Right ventricle myocardium superior (tissue), 1 donor: Measurements from ENCODE around the gene ATXN7. TPM values are rescaled to one million over a fixed set of nuclear protein-coding genes. Genes with fewer than 3 reads are reported as not detected.

Experiments used
- ATAC-seq: fragments of 200-7000 bp; cut with Tn5 transposase; one replicate; pipeline ENCODE4 v1.9.1; 2020; ENCODE audit warnings: mild to moderate bottlenecking; ENCODE audit not compliant: poor library complexity
- DNase-seq: peaks from one replicate; pipeline ENCODE4 v3.0.0-alpha.2; 2020
- intact Hi-C: fragments of 100-400 bp; cut with DNase I; formaldehyde crosslinking; loops from one replicate; pipeline ENCODE4 v1.11.2; 2022
- total RNA-seq: library from RNA; stranded (reverse); fragmentation: NEBNext Ultra II Directional; extraction: Animal tissue kit (Norgen Biotek cat#: 25700); gene quantifications from one replicate; pipeline ENCODE4 v1.2.1, GENCODE V29; 2021
- donor health status: DM: no; HTN: yes; CAD: no; lungs with severe emphysema.

Gene ATXN7
- total RNA-seq, 1 donor from 2014 or later: 13.5 TPM

DNA sequence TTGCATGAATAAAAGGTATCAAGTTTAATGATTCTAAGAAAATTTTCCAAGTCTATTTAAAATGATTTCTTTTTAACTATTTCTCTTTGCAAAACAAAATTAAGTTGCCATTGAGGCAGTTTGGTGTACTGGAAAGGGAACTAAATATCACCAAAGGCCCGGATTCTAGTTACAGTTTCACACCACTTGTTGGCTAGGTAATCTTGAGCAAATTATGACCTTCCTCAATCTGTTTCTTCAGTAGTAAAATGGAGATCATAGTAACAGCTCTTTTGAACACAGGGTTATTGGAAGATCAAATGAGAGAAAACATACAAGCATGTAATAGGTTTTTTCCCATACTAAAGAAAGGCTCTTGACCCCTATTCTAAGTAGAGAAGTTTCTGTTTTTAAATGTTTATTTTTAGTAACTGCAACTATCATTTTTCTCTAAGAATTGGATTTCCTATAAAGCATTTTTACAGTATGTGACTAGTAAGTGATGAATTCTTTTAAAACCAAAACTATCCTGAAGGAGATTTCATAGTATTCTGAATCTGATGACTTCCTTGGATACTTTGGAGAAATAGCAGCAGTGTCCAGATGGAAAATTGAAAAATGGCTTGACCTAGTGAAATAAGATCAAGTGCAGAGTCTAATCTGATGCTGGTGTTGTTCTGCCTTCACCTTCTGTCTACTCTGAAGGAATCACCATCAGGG is 32.8 kb downstream of the ATXN7 start:
- intact Hi-C loops: no loop called here
- no peak for DNase-seq

DNA sequence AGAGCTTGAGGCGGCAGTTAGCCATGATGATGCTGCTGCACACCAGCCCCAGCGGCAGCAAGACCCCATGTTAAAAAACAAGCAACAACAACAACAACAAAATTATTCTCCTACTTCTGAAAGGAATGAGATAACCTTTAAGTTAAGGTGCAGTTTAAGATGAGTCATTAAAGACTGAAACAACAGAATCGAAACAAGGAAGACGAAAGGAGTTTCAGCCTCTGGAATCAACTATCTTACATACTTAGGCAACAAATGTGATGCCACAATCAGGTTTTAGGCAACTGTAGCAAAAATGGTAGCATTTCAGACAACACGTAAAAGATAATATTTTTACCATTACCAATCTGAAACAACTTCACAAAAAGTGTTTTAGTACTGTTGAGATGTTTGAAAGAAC is 36.3 kb downstream of the ATXN7 start:
- DNase-seq (no peak), ATAC-seq (no peak)
- intact Hi-C loops: no loop called here

More for the DNA sequence above, 32.8 kb downstream of the ATXN7 start:
- ATAC-seq: no peak

DNA sequence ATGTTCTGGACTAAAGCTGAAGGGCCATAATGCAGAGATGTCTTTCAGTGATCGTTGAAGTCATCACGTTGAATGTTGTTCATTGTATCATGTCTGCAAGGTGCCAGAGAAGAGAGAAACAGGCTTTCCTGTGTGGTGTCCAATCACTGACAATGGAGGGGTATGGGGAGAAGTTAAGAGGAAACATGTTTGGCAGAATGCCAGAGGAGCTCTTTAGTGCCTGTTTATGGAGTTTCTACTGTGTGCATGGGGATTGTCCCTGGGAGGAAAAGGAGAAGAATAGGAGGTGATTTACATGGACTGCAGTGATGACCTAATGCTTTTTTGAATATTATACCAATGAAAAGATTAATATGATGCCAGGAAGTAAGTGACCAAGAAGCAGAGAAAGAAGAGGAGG is 36.8 kb downstream of the ATXN7 start:
- no peak for ATAC-seq
- intact Hi-C loops: no loop called here
- DNase-seq: no peak

DNA sequence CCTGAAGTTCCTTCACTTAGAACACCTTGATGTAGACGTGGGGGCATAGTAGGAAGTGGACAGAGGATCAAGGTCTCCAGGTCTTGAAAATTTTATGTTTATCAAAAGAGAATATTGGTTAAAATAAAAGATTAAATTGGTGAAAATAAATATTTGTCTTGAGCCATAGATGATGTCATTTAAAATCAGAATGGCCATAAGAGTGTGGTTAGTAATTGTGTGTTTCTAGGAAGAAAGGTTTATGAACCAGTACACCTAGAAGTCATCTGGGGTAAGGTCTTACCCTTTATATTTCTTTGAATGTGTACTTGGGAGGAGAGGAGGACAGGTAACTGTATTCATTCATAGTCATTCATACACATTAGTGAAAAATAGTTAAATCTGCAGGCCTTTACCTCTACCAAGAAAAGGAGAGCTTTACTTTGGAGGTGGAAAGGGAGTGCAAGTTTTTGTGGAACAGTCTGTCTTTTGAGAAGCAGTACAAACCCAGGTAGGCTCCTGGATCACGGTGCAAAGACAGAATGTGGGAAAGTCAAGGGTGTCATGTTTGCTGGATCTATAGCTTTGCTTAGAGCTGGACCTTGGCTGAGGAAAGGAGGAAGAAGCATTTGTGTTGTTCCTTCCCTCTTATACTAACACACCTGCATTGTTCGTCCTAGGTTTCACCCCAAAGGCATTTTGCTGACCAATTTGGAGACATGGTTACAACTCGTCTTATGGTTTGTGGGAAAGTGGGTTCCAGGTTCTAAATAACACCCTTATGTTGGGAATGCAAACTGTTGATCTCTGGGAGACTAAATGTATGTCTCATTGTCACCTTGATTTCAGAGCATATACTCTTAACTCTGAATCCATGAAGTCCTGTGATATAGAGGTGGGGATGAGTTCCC is 42.3 kb downstream of the ATXN7 start:
- intact Hi-C loops: no loop called here
- DNase-seq: no peak
- ATAC-seq: no peak

DNA sequence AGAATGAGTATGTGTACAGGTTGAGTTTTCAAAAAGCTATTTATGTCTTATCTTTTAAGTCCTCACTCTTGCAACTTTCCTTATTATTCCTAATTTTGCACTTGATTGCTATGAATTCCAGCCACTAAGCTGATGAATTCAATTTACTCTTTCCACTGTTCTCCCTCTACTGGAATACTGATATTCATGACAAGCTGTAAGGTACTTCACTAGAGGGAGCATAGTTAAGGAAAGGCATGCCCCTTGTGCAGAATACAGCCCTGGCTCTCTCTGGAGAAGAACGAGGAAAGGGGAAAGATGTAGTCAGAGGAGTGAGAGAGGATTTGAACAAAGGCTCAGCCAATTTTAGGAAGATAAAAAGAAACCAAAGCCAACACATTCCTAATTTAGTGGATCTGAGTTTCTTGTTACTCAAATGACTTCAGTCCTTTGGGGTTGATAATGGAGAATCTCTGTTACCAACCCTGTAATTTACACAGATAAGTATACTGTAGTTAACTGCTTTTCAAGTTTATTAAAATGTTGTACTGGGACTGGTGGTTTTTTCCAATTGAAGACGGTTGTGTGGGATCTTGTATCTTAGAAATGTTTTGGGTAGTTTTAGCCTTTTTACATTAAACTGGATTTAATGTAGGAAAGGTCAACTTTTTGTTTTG is 44.5 kb downstream of the ATXN7 start:
- DNase-seq (no peak), ATAC-seq (no peak)
- intact Hi-C loops: no loop called here

DNA sequence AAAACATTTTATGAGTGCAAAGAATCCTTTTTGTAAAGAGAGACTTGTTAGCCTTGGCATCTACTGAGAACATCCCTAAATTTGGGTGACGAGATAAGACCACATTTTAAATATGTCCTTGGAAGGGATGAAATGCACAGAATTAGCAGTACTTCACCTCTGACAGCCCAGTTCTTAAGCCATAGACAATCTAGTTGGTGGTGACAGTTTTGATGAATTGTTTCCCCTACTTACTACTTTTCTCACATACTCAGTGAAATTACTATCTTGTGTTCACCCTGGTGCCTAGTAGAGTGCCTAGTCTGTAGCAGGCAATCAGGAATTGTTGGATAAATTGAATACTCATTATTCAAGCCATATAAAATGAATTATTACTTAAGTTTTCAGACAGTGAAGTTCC is 45.1 kb downstream of the ATXN7 start:
- DNase-seq (no peak), ATAC-seq (no peak)
- intact Hi-C loops: no loop called here

DNA sequence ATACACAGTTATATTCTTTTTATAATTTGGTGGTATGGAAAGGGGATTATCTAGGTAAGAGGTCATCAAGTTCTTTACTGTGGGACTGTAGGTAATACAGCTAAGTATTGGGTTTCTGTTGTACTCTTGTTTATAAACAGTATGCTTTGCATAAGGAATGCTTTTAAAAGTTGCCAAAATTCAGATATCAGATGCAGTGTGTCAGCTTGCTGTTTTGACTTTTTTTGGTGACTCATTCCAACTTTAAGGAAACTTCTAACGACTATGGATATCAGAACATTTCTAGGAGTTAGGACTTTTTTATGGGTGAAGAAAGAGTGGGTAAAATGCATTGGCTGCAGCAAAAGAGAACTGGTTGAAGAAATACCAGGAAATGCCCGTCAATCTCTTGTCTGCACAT is 45.8 kb downstream of the ATXN7 start:
- ATAC-seq (no peak), DNase-seq (no peak)
- intact Hi-C loops: no loop called here

DNA sequence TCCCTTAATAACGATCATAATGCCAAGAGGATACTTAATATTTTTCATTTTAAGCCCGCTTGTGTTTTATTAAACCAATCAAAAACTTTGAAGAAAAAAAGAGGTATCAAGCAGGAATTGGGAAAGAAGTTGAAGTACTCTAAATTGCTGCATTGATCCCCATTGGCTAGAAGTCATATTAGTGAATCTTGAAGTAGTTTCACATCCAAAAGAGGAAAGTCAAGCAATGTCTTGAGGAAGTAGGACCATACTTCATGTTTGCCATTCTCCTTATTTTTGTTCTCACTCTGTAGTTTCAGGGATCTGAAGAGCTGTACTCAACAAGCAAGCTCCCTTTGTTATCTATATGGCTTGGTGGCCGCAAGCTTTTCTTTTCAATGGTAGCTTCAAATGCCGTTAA is 46.3 kb downstream of the ATXN7 start:
- intact Hi-C loops: no loop called here
- no peak for DNase-seq
- ATAC-seq: no peak

DNA sequence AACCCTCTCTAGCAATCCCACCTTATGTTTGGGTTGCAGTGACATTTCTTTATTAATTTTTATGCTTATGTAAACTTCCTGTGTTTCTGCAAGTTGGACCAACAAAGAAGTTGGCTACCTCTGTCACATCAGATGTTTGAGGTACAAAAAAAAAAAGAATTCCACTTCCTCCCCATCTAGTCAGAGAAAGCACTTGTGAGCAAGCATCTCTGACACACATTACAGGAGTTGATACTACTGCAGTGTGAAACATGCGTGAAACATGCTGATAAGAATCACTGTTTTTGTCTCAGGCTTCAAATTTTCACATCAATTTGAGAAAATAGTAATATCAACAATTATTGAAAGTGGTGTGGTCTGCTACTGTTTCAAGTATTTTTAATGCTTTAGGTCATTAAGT is 47.2 kb downstream of the ATXN7 start:
- DNase-seq: no peak
- intact Hi-C loops: no loop called here
- no peak for ATAC-seq

DNA sequence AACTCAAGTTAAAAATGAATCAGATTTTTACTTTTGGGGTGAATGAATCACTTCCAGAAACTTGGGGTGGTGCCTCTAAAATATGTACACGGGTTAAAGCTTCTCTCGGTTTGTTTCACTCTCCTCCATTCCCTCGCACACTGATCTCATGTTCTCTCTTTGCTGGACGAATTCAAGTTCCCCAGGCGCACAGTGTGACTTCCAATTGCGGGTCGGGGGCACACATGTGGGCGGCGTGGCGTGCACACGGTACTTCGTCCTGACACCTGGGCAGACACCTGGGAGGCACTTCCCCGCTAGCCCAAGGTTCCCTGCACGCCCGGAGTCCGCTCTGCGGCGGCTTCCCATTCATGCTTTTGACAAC is 47.8 kb downstream of the ATXN7 start:
- intact Hi-C loops: no loop called here
- ATAC-seq: no peak

DNA sequence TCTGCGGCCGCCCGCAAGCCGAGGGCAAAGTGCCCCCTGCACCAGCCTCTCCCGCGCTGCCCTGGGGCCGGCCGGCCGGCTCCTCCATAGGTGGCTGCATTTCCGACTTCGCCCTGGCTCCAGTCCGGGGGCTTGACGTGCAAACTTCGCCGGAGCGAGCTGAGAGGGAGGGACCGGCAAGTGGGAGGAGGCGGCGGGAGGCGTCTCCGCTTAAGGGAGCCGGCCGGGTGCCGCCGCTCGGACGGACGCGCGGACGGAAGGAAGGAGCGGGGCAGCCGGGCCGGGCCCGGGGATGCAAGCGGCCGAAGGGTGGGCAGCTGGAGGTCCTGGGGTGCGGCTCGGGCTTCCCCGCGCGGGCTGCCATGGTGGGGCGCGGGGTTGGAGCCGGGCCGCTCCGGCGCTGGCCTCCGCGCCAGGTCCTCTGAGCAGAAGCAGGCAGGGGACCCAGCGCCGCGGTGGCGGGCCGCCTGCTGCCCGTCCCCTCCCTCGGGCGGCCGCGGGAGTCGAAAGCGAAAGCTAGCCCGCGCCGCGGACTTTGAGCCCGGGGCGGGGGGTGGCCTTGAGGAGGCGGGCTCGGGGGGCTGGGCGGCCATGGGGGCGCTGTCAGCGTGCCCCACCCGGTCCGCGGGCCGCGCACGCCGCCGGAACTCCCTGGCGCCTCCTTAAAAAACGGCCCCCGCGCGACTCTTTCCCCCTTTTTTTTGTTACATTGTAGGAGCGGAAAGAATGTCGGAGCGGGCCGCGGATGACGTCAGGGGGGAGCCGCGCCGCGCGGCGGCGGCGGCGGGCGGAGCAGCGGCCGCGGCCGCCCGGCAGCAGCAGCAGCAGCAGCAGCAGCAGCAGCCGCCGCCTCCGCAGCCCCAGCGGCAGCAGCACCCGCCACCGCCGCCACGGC is 48.5 kb downstream of the ATXN7 start, which contains the start of gene SCAANT1:
Gene SCAANT1 (minus strand): TSS at position 511 of the 895 bp plus-strand sequence.
- DNase-seq (peak; percentile 95), ATAC-seq (peak; percentile 96)
- intact Hi-C loops: no loop called here

More for the DNA sequence above, 47.8 kb downstream of the ATXN7 start:
- no peak for DNase-seq

DNA sequence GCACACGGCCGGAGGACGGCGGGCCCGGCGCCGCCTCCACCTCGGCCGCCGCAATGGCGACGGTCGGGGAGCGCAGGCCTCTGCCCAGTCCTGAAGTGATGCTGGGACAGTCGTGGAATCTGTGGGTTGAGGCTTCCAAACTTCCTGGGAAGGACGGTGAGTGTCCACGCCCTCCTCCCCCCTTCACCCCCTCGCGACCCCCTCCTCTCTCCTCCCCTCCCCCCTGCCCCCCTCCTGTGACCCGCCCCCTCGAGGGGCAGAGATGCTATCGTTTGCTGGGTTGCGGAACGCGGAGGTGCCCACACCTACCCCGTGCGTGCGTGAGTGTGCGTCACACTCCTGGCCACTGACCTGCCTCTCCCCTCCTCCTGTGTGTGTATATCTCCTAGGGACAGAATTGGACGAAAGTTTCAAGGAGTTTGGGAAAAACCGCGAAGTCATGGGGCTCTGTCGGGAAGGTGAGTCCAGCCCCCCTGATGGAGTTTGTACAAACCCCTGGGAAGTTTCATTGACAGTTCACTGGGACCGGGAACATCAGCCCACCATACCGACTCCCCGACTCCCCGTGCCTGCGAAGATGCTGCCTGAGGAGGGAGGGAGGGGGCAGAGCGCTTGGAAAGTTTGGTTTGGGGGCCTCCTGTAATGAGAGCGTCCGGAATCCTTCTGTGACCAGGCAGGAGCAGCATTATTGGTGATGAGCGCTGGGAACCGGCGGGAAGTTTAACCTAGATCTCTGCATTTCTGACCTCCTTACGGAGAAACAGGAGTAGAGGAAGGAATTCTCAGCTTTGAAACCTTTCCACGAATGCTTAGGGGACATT is 49.3 kb downstream of the ATXN7 start:
- intact Hi-C loops: no loop called here
- ATAC-seq: no peak
- DNase-seq: peak; percentile 57

DNA sequence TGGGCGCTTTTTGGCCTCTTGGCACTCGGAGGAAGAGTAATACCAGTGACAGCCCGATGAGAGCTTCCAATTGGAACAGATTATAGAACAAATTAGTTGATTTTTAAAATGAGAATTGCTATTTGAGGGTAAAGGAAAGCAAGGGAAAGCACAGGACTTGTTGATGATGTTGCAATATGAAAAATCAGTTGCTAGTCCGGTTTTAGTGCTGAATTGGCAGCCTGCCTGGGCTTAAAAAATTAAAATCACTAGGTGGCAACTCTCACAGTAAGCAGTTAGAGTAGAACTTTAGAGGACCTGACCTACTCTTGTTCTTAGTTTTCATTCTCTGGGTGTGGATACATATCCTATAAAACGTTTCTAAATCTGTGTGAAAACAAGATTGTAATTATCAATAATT is 50.6 kb downstream of the ATXN7 start:
- ATAC-seq (no peak), DNase-seq (no peak)
- intact Hi-C loops: no loop called here

DNA sequence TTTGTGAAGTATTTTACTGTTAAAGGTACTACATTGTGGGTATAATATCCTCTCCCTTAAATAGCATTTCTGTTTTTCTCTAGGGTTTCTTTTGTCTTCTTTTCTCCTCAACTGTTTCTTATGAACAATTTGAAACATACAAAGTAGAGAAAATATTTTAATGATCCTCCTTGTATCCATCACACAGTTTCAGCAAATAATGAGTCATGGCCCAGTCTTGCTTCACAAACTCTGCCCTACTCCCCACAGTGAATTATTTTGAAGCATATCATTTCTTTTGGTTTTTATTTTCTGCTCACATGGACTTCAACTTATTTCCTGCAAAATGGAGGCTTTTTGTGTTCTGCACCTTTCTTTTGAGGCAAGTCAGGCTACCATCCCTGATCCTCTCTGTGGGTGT is 54.7 kb downstream of the ATXN7 start:
- intact Hi-C loops: no loop called here
- ATAC-seq: no peak
- DNase-seq: no peak

DNA sequence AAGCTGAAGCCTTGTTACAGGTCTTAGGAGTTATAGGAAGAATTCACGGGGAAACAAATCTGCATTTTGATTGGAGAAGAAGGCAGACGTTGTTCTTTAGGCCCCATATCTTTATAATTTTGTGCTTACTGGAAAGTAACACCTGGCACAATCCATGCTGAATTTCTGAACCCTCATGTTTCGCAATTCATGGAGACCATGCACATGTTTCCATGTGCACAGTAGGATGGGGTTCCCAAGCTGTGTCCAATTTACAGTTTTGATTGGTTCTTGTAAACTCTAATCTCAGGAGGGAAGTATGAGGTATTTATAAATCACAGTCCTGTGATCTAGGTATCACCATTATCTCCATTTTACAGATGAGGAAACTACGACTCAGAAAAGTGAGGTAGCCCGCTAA is 56.3 kb downstream of the ATXN7 start:
- intact Hi-C loops: no loop called here
- ATAC-seq (no peak), DNase-seq (no peak)

DNA sequence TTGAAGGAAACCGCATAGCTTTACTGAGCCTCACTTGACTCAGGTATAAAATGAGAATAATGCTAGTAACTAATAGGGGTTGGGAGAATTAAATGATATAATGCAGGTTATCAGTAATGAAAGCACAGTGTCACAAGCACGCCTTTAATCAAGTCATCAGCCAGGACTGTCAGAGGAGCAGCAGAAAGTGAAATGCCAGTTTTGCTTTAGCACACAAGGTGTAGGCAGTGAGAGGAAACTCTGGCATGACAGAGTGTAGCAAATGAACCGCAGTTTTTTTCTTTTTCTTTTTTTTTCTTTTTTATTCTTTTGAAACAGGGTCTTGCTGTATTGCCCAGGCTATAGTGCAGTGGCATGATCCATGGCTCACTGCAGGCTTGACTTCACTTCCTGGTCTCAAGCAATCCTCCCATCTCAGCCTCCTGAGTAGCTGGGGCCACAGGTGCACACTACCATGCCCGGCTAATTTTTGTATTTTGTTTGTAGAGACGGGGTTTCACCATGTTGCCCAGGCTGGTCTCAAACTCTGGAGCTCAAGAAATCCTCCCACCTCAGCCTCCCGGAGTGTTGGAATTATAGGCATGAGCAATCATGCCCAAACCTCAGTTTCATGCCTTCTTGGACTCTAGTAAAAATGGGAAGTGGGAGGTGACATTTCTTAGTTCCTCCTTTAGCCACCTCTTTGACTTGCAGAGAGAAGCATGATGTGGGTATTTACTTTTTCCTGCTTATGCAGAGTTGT is 58.2 kb downstream of the ATXN7 start:
- intact Hi-C loops: no loop called here
- DNase-seq: no peak
- peak; percentile 52 for ATAC-seq

DNA sequence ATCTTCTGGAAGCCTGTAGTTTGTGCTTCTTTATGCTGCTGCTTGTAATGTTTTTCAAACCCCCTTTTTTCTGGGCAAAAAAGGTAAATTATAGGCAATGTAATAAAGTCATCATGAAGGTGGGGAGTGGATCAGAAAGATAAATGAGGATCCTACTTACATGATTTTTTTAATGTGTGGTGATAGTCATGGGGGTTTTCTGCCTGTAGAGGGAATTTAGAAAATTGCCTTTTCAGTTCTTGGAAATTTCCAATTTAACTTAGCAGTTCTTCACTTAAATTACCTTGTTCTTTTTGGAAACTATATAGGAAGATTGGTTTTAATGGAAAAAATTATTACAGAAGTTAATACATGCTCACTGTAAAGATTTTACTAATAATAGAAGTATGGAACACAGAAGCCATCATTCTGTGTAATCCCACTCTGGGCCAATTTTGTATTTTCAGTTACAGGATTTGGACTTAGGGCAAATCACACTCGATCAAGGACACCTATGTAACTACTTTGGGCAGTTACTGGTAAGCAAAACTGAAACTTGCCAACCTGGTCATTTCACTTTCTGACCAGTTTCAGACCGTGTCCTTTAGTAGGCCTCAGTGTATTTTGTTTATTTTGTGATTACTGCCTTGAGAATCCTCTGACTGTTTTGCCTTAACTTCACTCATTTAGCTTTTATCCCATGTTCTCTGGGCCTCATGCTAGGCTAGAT is 59.0 kb downstream of the ATXN7 start:
- no peak for DNase-seq
- intact Hi-C loops: no loop called here
- no peak for ATAC-seq
